Medulla oblongata (tissue), 1 donor: ENCODE data around the gene MPV17.

Experiments
- DNase-seq: peaks from one replicate; pipeline ENCODE4 v3.0.0-alpha.2; 2015; ENCODE audit errors: extremely low spot score

Gene MPV17

DNA sequence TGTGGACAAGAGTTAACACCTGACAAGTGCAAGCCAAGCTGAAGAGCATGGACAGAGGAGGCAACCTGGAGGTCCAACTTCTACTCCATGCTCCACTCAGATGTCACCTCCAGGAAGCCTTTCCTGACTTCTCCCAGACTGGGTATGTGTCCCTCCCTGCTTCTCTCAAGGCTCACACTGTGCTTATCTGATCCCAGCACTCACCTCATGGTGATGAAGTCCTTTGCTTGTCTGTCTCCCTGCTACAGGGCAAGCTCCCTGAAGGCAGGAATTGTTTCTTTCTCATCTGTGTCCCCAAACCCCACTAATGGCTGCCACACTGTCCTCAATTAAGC lies 57.4 kb downstream of the MPV17 start:
- DNase-seq: no peak

DNA sequence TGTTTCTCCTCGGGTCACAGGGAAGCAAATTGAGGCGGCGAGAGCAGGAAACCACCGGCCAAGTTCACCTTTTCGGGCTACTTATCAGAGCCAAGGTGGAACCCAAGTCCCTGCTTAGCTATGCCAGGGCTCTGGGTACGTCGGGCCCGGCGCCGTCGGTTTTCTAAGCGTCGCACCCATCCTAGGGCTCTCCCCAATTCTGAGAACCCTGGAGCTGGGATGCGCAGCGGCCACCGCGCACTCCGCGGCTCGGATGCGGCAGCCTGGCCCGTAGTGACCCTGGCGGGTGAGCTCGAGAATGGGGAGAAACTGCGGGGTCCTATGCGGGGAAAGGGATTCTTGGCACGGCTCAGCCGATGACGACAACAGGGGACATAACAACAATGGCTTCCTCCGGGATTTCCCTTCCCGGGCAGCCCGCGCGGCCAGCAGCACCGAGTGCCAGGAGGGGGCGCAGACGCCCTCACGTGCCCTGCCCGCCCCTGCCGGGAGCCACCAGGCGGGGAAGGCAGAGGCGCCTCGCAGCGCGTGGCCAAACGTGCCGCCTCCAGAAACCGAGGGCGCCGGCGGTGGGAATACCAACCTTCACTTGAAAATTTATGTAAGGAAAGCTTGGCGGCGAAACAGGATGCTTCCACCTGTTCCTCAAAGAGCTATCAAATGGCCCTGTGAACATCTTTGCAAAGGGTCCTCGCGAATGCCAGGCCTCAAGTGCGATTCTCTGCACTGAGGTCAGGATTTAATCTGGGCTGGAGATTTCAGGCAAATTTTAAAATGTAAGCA lies 58.0 kb downstream of the MPV17 start:
- DNase-seq: peak; percentile 9

- DNase-seq: no peak
Measured at GRCh38 chr2:27264253-27264752, 58.6 kb downstream of the MPV17 start.

GRCh38 chr2:27263287-27264252 lies 59.3 kb downstream of the MPV17 start:
- no peak for DNase-seq

DNA sequence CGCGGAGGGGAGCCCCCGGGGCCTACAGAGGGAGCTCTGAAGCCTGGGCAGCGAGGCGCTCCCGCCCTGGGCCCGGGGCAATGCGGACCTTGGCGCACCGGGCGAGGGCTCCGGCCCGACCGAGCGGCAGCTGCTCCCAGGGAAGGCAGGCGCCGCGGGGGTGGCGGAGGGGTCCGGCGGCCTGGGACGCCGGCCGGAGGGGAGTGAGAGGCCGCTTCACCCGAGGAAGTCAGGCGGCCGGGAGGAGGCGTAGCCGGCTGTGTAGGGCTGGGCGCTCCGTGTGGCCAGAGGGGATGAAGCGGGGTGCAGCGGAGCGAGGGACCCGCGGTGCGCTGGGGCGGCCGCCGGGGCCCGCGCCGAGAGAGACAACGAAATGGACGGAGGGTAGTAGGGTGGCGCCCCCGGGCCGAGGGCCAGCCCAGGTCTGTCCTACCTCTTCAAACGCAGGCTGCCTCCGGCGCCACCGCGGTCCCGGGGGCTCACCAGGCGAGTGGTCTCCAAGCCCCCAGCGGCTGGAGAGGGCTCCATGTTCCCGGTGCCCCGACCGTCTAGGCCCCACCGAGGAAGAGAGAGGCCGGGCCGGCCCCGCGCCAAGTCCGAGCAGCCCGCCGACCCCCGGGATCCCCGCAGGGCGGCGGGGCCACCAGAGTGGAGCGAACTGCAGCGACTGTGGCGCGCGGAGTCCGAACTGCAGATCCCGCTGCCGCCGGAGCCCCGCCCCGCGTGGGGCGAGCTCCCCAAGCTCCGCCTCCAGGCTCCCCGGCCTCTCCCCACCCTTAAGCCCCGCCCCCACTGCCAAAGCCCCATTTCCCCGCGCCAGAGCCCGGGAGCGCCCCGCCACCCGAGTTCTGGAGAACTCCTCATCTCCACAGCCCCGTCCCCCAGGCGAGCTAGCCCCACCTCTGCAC lies 60.3 kb downstream of the MPV17 start, which contains the start of gene SLC30A3:
SLC30A3 (minus strand) TSS at position 669 of the 908 bp plus-strand sequence; CDS start at position 528, 141 bp downstream.
- no peak for DNase-seq

- DNase-seq: no peak
Measured at GRCh38 chr2:27261926-27262298, 61.0 kb downstream of the MPV17 start.

DNA sequence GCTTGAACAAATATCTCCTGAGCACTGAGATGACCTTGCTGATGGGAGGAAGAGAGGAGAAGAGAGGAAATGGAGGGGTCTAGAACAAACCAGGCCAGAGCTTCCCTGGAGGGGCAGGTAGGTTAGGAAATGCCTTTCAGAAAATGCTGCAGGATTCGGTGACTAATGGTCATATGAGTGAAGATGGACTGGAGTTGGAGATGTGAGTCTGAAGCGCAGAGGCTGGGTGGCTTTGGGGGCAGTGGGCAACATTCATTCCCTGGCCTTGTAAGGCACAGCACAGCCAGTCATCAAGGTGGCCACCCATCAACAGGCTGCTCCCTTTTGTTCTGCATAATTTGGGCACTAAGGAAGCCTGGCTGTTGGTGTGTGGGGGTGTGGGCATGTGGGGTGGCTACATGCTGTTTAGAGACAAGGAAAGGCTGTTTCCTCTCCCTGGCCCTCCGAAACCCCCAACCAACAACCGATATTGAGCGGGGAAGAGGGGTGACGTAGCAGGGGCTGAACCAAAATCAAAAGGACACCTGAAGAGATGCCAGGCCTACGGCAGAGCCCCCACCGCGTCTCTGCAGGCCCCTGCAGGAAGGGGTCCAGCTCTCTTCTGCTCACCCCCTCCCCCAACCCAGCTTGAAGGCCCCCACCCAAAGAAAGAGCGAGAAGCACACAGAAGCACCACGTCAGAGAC lies 61.5 kb downstream of the MPV17 start:
- DNase-seq: no peak
